Measurements from ENCODE around the gene RAB9B.

GRCh38 chrX:103831803-103832544 lies at the start of gene RAB9B:
- TF ChIP-seq CTCF (IDR thresholded peaks at IDR 0.05) (no peak), POLR2A (IDR thresholded peaks at IDR 0.05) (no peak)

Measured in right lobe of liver (tissue), 4 donors.